Measurements from ENCODE around the gene ZKSCAN3. TPM values are rescaled to one million over a fixed set of nuclear protein-coding genes. Genes with fewer than 3 reads are reported as not detected.
"Not testable (repeated sequence)": the region's sequence is repeated elsewhere in the genome, so short reads cannot be mapped to it uniquely, and the experiment has no call there.

The ZKSCAN3 gene
- polyA plus RNA-seq, 2 of the 4 experiments (the other 2 are of a cell fraction), result 1.6 to 2.7 TPM

DNA sequence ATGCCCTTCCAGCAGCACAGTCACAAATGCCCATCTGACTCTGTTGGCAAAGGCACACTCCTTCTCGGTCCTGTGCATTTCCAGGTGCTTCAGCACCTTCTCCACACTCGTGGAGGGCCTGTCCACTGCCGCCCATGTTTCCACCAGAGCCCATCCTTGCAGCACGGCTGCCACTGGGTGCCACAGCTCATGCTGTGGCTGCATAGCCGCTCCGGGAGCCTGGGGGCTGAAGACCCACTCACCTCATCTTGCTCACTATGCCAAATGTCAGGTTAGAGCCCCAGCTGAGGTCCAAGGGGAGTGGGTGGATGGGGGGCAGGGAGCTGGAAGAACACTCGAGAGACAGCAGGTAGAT is 6.9 kb downstream of the ZKSCAN3 start (continued):
- TF ChIP-seq POLR2AphosphoS2 (conservative IDR thresholded peaks at IDR 0.05; ENCODE audit: low read length), result no peak
- TF ChIP-seq MAZ (IDR thresholded peaks at IDR 0.05; ENCODE audit: borderline replicate concordance, low read depth, low read length), result no peak
- TF ChIP-seq HDAC2 (IDR thresholded peaks at IDR 0.05), result no peak
- TF ChIP-seq MAFK (IDR thresholded peaks at IDR 0.05; ENCODE audit: partially characterized antibody), result no peak
- no peak for TF ChIP-seq MAX (IDR thresholded peaks at IDR 0.05)

GRCh38 chr6:28357036-28357435 is 7.3 kb downstream of the ZKSCAN3 start:
- ChIA-PET CTCF (interaction anchor here (1.4 to 3.3 kb wide), 9 partner anchors 8 to 225 kb away, joined by 3 to 17 read pairs (median 10); partner anchors contain the start of gene ZKSCAN8), POLR2A (no interaction called here)
- Histone ChIP-seq H3K27ac (peak overlapping the region; percentile 56 to 87; a peak in 4 of 6 replicates), H3K4me1 (peaks cover 19% of the 10 kb centered on the region), H3K4me2 (no peak overlapping the region), H3K4me3 (no peak overlapping the region), H3K9me3 (no peaks in the 10 kb centered on the region)
- WGBS (ENCODE audit: missing lambda C conversion rate), result 83% methylated on average over 6 of the region's 6 CpGs
- no peak for DNase-seq (ENCODE audit: low read depth in 1 of 2, low spot score in 1 of 2)
- no peak for FAIRE-seq
- no peak for TF ChIP-seq CEBPB (IDR thresholded peaks at IDR 0.05)
- peak; percentile 55 for TF ChIP-seq MAFK (IDR thresholded peaks at IDR 0.05; ENCODE audit: partially characterized antibody)
- peak; percentile 56; the same call in 1 of the 2 replicates for TF ChIP-seq NFE2L2 (conservative IDR thresholded peaks at IDR 0.05; ENCODE audit: low read length)
- ATAC-seq, result no peak

DNA sequence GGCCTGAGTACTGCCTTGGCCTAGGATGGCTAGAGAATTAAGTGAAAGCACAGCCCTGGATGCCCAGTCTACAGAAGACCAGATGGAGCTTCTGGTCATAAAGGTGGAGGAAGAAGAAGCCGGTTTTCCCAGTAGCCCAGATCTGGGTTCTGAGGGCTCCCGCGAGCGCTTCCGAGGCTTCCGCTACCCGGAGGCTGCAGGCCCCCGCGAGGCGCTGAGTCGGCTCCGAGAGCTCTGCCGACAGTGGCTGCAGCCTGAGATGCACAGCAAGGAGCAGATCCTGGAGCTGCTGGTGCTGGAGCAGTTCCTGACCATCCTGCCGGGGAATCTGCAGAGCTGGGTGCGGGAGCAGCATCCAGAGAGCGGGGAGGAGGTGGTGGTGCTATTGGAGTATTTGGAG is 9.8 kb downstream of the ZKSCAN3 start:
- 100% methylated on average over 1 of the region's 16 CpGs for WGBS (ENCODE audit: missing lambda C conversion rate)
- CTCF ChIA-PET, result interaction anchor here (1.0 to 1.1 kb wide), 2 partner anchors 14 to 25 kb away, joined by 3 read pairs; no protein-coding TSS in a partner anchor
- POLR2A ChIA-PET, result not testable (repeated sequence)

DNA sequence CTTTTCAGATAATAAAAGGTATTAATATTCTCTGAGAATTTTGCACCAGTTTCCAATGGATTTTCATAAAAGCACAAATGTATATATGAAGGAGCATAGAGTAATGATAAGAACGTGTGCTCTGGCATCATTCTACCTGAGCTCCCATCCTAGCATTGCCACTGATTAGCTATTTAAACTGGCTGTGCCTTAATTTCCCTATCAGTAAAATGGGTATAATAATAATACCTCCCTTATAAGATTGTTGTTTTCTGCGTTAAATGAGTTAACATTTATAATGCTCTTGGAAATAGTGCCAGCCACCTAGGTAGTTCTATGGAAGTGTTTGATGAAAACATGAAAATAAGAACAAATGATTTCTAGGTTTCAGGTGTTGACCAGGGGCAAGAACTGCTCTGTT is 11.2 kb downstream of the ZKSCAN3 start:
- Histone ChIP-seq H3K4me3 (no peak overlapping the region), H3K27ac (no peak overlapping the region), H3K9me3 (peaks cover 10% of the 10 kb centered on the region; the same call in 2 of the 3 replicates), H3K4me2 (no peak overlapping the region), H3K4me1 (peaks cover 9% of the 10 kb centered on the region)
- FAIRE-seq, result no peak
- no peak for ATAC-seq
- TF ChIP-seq CHD2 (IDR thresholded peaks at IDR 0.05; ENCODE audit: low read length, partially characterized antibody), result no peak
- TF ChIP-seq JUNB (IDR thresholded peaks at IDR 0.05), result no peak
- no peak for TF ChIP-seq HES2 (IDR thresholded peaks at IDR 0.05)
- TF ChIP-seq RNF2 (IDR thresholded peaks at IDR 0.05; ENCODE audit: borderline replicate concordance, low read depth), result no peak
- CTCF ChIA-PET, result no interaction called here
- POLR2A ChIA-PET, result no interaction called here
- WGBS (ENCODE audit: missing lambda C conversion rate), result 93% methylated on average over 2 of the region's 2 CpGs
- no peak for DNase-seq (ENCODE audit: low read depth in 1 of 2, low spot score in 1 of 2)

More for the DNA sequence above, 9.8 kb downstream of the ZKSCAN3 start:
- H3K4me3 ChIP-seq; FAIRE-seq; H3K27ac ChIP-seq; H3K4me2 ChIP-seq; DNase-seq (ENCODE audit: low read depth in 1 of 2, low spot score in 1 of 2); ATAC-seq; H3K9me3 ChIP-seq: not testable (repeated sequence)
- H3K4me1 ChIP-seq, result peaks cover 14% of the 10 kb centered on the region

DNA sequence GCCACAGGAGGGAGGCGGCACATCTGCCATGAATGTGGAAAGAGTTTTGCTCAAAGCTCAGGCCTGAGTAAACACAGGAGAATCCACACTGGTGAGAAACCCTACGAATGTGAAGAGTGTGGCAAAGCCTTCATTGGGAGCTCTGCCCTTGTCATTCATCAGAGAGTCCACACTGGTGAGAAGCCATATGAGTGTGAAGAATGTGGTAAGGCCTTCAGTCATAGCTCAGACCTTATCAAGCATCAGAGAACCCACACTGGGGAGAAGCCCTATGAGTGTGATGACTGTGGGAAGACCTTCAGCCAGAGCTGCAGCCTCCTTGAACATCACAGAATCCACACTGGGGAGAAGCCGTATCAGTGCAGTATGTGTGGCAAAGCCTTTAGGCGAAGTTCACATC is 15.8 kb downstream of the ZKSCAN3 start:
- DNase-seq (ENCODE audit: low read depth in 1 of 2, low spot score in 1 of 2); H3K4me2 ChIP-seq; H3K27ac ChIP-seq; POLR2A ChIA-PET; ATAC-seq; FAIRE-seq; H3K4me1 ChIP-seq; H3K4me3 ChIP-seq: not testable (repeated sequence)
- 80% methylated on average over 4 of the region's 4 CpGs for WGBS (ENCODE audit: missing lambda C conversion rate)
- CTCF ChIA-PET, result interaction anchor here (1.6 kb wide), 1 partner anchor 9 kb away, joined by 10 read pairs; no protein-coding TSS in a partner anchor
- peaks cover 10% of the 10 kb centered on the region; the same call in 2 of the 3 replicates for H3K9me3 ChIP-seq

- no peak overlapping the region for H3K4me3 ChIP-seq
- TF ChIP-seq MAFK (IDR thresholded peaks at IDR 0.05; ENCODE audit: partially characterized antibody) (no peak), POLR2A (IDR thresholded peaks at IDR 0.05; ENCODE audit: low read length) (no peak), ELK1 (IDR thresholded peaks at IDR 0.05; ENCODE audit: low read depth, low read length) (no peak), RARB (CRISPR knock-in tag; IDR thresholded peaks at IDR 0.05) (no peak), CEBPB (IDR thresholded peaks at IDR 0.05) (no peak), TFCP2L1 (CRISPR knock-in tag; IDR thresholded peaks at IDR 0.05) (no peak), MAZ (IDR thresholded peaks at IDR 0.05; ENCODE audit: borderline replicate concordance, low read depth, low read length) (no peak), MYC (IDR thresholded peaks at IDR 0.05; ENCODE audit: borderline replicate concordance, low read length) (no peak)
- DNase-seq (ENCODE audit: low read depth in 1 of 2, low spot score in 1 of 2) (no peak), FAIRE-seq (no peak), ATAC-seq (no peak)
- no peaks in the 10 kb centered on the region for H3K4me1 ChIP-seq
- POLR2A ChIA-PET, result no interaction called here
- CTCF ChIA-PET, result no interaction called here
- peaks cover 10% of the 10 kb centered on the region; the same call in 2 of the 3 replicates for H3K9me3 ChIP-seq
- H3K4me2 ChIP-seq, result no peak overlapping the region
- 84% methylated on average over 4 of the region's 4 CpGs for WGBS (ENCODE audit: missing lambda C conversion rate)
- no peak overlapping the region for H3K27ac ChIP-seq
Measured at GRCh38 chr6:28368522-28368921, 18.8 kb downstream of the ZKSCAN3 start.

All from A549 (cell line).